ENCODE results near the gene KRTAP3-3.
"Not testable (repeated sequence)": the region's sequence is repeated elsewhere in the genome, so short reads cannot be mapped to it uniquely, and the experiment has no call there.

The KRTAP3-3 gene

DNA sequence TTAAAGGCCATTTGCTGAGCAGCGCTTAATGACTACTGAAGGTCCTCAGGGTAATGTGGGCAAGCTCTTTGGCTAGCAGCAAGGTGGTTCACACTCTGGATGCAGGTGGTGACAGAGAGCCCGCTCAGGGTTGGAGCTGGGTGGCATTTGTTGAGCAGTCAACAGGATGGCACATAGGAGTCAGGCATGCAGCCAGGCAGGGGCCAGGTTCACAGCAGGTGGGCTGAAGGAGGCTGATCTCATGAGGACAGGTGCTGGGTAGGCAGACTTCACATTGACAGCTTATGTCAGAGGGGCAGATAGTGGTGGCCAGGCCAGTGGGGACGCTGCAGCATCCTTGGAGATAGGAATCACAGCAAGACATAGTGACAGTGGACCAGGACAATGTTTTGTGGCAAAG is 10.4 kb upstream of the KRTAP3-3 start:
- DNase-seq (ENCODE audit: low read depth, low spot score) = no peak

DNA sequence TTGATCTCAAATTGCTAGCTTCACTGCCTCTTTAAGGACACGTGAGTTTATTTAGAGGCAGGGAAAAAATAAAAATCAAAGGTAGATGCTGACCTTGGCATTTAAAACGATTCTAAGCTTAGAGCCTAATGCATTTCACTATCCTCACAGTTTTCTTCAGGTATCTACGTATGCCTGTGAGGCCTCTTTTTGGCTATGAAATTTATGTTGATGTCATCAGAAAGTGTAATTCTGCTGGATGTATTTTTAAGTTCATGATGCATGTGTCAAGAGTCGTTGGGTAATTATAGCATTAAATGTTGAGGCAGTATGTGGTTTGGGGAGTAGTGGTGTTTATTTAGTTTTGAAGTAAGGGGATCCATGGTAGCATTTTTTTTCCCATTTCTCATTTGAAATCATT is 10.0 kb upstream of the KRTAP3-3 start:
- no peak for DNase-seq (ENCODE audit: low read depth, low spot score)

DNA sequence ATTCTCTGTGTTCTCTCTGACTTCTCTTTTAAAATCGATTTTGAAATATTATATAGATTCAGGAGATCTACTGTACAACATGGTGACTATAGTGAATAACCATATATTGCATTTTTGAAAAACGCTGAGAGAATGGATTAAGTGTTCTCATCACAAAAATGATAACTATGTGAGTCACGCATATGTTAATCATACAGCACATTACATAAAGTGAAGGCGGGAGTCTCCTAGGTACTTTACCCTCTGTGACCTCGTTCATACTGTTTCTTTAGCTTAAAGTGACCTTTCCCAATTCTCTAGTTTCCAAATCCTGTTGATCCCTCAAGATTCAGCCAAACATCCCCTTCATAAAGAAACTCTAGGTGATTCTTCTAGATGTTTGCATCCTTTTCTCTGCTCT is 8.8 kb upstream of the KRTAP3-3 start:
- no peak for DNase-seq (ENCODE audit: low read depth, low spot score)

DNA sequence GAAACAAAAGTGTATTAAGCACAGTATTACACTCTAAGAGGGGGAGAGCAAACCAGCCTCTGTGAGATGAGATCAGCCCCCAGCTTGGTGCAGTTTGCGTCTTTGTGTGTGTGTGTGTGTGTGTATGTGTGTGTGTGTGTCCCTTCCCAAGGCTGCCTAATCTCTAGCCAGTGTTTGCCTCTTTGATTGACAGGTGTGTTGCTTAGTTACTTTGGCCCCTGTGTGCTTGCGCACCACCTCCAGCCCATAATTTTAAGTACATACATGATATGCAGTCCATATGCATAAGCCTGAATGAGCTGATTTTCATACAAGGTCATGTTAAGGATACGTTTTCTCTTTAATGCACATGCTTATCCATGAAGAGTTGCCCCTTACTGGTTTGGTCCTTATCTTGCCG is 7.8 kb upstream of the KRTAP3-3 start:
- DNase-seq (ENCODE audit: low read depth, low spot score) = no peak

DNA sequence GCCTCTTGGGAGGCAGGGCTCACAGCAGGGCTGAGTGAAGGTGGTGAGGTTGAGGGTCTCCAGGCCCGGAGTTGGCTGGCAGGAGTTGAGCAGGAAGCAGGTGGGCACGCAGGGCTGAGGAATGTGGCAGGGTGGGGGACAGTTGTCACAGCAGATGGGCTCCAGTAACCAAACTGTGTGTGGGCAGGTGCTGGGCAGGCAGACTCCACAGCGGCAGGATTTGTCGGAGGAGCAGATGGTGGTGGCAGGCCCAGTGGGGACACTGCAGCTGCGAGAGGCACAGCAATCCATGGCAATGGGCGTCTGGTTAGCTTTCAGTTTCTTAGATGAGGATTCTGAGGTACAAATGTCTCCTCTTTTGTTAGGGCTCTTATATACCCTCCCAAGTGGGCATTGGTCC is 5.6 kb upstream of the KRTAP3-3 start, which contains the start of gene KRTAP3-2:
TSS of gene KRTAP3-2 (minus strand) at position 344 of the 400 bp plus-strand sequence. CDS start at position 291, 53 bp downstream.
- not testable (repeated sequence) for DNase-seq (ENCODE audit: low read depth, low spot score)

DNA sequence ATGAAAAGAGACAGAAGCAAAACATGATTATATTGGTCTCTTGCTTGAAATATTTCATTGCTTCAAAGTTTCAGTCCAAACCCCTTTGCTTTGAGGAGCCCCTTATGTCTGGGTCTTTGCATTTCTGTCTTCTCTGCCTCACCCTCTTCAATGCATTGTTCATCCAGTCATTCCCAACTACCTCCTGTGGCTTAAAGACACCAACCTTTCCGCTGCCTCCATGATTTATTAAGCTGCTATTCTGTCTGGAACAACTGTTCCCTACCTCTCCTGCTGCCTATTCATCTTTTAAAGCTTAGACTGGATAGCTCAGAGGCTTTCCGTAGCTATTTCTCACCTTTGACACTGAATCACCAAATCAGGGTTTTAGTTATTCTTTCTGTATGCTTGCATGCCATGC is 3.4 kb upstream of the KRTAP3-3 start:
- no peak for DNase-seq (ENCODE audit: low read depth, low spot score)

DNA sequence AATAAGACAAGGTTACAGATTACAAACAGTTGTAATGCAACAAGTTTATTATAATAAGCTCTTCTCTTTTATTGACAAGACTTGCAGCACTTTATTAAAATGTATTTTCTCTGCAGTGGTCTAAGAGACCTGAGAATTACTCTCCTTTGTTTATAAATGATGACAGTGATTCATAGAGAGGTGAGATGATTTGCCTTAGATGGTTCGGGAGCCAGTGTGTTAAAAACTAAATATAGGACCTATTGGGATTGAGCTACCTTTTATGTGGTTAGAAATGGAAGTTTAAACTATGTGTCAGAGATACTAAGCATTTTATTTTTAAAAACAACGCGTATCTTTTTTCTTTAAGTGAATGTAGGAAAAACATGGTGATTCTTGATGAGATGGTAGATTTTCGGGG is 2.9 kb upstream of the KRTAP3-3 start:
- DNase-seq (ENCODE audit: low read depth, low spot score) = no peak

DNA sequence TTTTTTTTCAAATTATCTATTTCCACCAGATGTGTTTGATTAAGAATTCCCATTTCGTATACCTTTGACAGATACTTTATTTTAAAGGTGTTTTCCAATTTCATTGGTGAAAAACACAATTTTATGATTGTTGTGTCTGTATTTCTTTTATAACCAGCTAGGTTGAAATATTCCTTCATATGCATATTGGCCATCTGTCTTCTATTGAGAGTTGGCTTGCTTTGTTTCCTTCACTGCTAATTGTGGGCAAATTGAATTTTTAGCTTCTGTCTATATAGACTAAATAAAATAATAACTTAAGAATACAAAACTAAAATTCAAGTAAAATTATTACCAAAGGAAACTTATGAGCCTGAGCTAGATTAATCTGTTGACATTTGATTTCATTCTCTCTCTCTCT is 1.2 kb upstream of the KRTAP3-3 start:
- DNase-seq (ENCODE audit: low read depth, low spot score) = no peak

DNA sequence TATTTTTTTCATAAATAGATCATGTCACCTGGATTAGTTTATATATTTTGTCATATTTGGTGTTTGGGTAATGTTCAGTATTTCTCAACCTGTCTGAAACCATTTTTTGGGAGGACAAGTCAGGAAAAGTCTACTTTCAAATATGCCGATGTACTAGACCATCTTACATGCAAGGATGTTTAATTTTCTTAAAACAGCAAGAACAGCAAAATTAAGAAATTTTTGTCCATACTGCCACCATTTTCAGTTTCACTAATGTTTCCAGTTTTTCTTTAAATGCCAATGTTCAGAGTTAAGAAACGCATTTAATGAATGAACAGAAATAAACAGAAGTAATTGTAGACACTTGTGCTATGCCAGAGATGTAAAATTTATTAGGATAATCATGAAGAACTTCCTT is 880 bp downstream of the KRTAP3-3 start:
- no peak for DNase-seq (ENCODE audit: low read depth, low spot score)

DNA sequence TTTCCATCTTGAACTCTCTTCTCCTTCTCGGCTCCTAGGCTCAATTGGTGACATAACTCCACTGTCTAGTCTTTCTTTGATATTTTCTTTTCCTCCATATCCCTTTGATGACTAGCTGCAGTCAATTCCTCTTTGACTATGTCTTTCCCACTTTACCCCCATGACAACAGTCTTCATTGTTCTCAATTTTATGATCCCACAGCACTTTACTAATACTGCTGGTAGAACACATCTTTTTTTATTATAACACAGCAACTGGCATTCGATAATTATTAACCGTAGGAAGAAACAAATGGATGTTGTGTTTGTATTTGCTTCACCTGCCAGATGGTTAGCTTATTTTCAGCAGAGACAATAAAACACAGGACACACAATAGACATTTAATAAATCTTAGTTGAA is 1.3 kb downstream of the KRTAP3-3 start:
- no peak for DNase-seq (ENCODE audit: low read depth, low spot score)

DNA sequence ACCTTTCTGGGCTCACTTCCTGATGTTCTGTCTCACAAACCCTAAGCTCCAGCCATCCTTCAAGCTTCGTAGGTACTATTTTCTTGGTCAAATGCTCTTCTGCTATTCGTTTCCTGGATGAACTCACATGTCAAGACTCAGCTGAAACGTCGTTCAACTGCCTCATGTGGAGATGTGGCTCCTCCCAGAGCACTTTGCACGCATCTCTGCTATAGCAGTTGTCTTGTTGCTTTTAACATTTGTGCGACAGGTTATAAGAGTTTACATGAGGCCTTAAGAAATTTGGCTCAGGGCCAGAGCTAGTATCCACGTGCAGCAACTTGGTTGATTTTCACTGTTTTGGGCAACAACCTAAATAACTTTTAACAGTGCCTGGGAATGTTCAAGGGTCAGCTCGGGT is 7.0 kb downstream of the KRTAP3-3 start:
- no peak for DNase-seq (ENCODE audit: low read depth, low spot score)

DNA sequence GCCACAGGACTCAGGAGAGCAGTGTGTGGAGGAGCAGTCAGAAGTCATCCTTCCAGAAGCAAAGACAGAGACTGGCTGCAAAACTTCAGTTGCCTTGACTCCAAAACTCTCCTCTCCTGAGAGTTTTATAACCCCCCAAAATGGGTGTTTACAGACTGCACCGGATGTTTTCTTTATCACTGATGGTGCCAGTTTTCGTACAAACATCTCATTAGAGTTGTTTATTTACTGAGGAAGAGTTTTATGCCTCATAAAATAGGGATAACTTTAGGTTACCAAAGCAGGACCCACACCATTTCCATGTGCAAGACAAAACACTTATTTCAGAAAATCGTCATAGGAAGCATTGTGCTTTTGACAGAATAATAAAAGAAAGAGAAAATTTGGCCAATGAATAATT is 9.7 kb downstream of the KRTAP3-3 start, which contains the start of gene KRT40:
TSS of gene KRT40 (minus strand) at position 101 of the 400 bp plus-strand sequence. CDS start at position 48, 53 bp downstream.
- DNase-seq (ENCODE audit: low read depth, low spot score) = no peak

DNA sequence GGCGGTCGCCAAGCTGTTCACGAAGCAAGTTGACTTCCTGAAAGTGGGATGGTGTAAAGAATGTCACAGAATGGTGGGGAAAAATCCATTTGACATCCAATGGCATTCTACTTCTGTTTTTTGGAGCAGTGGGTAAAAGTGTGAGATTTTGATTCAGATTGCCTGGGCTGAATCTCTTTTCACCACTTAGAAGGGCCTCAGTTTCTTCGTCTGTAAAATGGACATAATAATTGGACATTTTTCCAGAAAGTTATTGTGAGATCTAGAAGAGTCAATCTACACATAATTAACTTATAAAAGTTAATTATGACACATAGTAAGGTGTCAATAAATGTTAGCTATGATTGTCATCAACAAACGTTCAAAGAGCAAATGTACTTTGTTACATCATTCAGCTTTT is 12.8 kb downstream of the KRTAP3-3 start:
- DNase-seq (ENCODE audit: low read depth, low spot score) = no peak

DNA sequence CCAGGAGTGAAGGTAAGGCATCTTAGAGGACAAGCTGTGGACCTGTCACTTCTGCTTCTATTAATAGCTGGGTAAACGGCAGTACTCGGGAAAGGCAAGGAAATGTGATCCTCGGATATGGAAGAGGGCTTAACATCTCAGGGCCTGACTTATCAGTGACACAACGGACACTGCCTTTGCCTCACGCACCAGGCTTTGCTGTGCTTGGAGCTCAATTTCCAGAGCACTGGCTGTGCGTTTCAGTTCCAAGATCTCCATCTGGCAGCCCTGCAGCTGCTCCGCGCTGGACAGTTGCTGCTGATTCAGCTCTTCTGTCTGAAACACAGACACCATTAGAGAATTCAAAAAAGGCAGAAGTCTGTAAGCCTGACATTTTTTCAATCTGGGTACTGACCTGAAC is 13.4 kb downstream of the KRTAP3-3 start:
- DNase-seq (ENCODE audit: low read depth, low spot score) = peak; percentile 20

DNA sequence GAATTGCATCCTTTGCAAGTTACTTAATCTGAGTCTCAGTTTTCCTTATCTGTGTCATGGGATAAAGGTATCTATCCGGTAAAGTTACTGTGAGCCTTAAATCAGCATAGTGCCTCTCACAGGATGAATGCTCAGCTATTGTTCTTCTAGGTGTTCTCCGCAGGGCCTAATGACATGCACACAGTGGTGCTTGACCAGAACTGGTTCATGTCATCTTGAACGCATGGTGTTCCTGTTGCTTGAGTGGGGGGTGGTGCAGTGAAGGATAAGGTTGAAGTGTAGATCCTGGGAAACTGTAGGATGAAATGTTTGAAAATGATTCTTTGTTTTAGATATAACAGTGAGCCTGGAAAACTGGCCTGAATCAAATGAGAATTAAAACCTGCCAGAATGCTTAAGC is 13.8 kb downstream of the KRTAP3-3 start:
- DNase-seq (ENCODE audit: low read depth, low spot score) = no peak

DNA sequence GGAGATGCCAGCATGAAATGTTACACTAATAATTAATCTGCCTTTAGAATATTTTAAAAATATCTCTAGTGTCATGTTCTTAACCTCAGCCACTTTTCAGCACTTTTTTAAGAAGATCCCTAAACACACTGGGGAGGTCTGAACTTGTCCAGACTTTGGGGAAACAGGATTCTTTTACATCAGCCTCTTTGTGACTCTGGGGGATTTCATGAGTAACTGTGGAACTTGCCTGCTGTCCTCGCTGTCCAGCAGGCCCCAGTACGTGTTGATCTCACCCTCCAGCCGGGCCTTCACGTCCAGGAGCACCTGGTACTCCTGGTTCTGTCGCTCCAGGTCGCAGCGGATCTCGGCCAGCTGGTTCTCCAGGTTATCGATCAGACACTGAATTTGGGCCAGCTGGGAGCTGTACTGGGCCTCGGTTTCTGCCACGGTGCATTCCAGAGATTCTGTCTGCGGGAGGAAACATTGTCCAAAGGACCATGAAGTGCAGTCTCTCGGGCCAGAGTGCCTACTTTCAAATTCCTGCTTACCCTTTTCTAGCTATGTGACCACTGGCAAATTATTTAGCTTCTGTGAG is 15.3 kb downstream of the KRTAP3-3 start:
- DNase-seq (ENCODE audit: low read depth, low spot score) = no peak

DNA sequence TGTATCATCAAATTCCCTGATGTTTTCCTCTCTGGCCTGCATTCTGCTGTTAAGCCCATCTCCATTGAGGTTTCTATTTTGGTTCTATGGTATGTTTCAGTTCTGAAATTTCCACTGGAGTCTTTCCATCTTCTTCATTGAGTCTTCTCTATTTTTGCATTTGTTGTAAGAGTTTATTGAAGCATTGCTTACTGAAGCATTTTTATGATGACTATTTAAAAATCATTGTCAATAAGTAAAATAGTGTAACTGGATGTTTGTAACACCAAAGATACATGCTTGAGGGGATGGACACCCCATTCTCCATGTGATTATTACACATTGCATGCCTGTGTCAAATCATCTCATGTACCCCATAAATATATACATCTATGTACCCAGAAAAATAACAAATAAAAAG is 18.4 kb downstream of the KRTAP3-3 start:
- DNase-seq (ENCODE audit: low read depth, low spot score) = no peak

DNA sequence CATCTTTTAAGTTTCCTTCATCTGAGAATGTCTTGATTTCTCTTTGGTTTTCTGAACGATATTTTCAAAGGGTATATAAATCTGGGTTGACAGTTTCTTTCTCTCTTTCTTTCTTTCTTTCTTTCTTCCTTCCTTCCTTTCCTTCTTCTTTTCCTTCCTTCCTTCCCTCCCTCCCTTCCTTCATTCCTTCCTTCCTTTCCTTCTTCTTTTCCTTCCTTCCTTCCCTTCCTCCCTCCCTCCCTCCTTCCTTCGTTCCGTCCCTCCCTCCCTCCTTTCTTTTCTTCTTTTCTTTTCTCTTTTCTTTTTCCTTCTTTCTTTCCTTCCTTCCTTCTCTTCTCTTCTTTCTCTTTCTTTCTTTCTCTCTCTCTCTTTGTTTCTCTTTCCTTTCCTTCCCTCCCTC is 19.6 kb downstream of the KRTAP3-3 start:
- DNase-seq (ENCODE audit: low read depth, low spot score) = no peak

DNA sequence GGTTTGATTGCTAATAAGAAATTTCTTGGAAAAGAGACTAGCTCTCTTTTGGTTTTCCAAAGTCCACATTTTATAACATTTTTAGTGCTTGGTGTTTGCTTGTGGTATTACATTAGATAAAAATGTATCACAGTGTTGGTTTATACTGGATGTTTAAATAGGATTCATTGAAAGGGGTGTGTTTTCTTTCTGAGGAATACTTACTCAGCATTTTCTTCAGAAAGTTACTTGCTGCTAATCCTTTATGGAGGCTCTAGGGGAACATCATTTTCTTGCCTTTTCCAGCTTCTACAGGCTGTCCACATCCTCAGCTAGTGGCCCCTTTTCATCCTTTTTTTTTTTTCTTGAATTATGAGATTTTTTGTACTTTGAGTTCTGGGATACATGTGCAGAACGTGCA is 26.4 kb downstream of the KRTAP3-3 start:
- DNase-seq (ENCODE audit: low read depth, low spot score) = no peak

DNA sequence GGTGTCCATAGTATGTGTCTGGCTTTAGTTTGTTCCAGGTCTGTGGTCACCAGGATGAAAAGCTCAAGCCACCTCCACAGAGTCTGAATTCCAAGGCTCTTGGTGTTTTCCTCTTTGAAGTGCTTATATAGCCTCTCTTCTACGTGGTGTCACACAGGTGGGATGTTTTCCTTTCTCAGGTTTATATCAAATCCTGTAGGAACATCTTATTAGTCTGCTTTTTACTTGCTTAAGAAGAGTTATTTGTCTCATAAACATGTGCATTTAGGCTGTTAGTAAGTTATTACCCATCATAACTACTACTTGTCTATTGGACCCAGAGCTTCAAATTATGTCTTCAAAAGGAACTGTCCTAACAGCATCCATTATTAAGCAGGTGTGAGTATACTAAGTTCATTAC is 27.1 kb downstream of the KRTAP3-3 start, which contains the start of gene KRT39:
TSS of gene KRT39 (minus strand) at position 101 of the 400 bp plus-strand sequence. CDS start at position 9, 92 bp downstream.
- DNase-seq (ENCODE audit: low read depth, low spot score) = no peak

DNA sequence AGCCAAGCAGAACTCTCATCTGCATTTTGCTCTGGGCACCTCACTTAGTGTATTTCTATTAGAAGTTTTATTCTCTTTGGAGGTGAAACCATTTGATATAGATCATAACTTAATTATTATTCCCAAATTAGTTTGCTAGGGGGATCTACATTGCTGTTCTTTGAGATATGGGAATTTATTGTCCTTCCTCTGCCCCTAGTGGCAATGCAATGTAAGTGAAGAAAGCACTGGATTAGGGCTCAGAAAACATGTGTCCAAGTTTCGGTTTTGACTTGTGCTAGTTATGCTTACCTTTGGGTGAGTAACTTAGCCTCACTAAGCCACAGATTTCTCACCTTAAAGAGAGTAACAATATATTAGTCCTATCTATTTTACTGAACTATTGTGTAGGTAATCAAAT is 30.1 kb downstream of the KRTAP3-3 start:
- DNase-seq (ENCODE audit: low read depth, low spot score) = no peak

DNA sequence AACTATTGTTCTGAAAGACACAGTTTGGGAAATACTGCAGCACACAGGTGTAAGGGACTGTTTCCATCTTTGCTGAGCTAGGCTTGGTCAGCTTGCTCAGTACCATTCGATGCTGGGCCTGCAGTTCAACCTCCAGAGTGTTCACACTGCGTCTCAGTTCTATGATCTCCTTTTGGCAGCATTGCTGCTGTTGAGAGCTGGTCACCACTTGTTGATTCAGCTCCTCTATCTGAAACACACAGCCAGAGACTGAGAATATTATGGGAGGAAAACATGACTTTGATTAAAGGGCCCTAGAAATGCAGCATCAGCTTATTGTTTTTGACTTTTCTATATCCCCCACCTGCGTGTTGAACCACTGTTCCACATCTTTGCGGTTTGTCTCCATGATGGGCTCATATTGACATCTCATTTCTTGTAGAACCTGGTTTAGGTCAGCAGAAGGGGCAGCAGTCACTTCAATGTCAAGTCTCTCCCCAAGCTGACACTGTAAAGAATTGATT is 31.9 kb downstream of the KRTAP3-3 start:
- no peak for DNase-seq (ENCODE audit: low read depth, low spot score)

DNA sequence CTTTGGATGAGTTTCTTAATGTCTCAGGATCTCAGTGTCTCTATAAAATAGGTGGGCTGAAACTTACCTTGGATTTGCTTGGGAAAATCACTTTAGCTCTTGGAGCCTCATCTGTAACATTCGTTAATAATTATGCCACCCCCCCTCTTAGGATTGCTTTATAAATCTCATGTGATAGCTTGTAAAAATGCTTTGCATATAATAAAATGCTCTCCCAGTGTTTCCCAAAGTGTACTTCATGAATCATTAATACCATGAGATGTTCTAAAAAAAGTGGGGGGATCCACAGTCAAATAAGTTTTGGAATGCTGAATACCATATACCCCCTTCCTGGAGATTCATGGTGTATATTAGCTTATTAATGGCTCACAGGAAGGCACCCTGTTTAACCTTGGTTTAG is 32.4 kb downstream of the KRTAP3-3 start:
- no peak for DNase-seq (ENCODE audit: low read depth, low spot score)

DNA sequence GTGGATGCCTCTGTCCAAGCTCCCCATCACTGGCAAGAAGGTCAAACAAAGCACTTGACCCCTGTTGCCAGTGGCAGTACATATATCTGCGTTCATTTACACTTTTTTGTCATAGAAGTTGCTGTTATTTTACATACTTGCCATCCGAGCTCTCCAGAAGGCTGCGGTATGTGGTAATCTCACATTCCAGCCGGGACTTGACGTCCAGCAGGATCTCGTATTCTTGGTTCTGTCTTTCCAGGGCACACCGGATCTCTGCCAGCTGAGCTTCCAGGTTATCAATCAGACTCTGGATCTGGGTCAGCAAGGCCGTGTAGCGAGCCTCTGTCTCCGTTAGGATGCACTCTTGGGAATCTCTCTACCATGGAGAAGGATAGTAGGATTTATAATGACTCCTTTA is 33.8 kb downstream of the KRTAP3-3 start:
- no peak for DNase-seq (ENCODE audit: low read depth, low spot score)

Measured in astrocyte of the hippocampus (primary cell).